ENCODE data around the gene POLE.

DNA sequence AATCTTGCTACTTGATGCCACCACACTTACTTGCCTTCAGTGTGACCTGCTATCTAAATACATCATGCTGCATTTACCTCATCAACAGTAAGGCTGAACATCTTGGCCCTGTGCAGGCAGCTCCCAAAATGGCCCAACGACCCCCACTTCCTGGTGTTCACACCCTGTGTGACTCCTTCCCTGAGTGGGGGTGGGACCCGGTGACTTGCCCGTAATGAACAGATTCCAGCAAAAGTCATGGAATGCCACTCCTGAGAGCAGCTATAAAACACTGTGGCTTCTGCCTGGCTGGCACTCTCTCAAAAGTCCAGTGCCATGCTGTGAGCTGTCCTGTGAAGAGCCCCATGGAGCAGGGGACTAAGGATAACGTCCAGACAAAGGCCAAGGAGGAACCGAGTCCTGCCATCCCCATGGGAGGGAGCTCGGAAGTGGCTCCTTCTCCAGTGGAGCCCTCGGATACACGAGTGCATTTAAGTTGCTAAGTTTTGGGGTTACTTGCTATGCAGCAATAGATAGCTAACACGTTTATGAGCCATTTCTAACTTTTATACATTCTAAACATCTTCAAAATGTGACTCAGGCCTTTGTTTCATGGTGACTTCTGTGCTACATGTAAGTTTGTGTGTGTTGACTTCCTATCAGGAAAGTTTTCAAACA, 35.6 kb downstream of the POLE start:
- TF ChIP-seq, protein P1, sequence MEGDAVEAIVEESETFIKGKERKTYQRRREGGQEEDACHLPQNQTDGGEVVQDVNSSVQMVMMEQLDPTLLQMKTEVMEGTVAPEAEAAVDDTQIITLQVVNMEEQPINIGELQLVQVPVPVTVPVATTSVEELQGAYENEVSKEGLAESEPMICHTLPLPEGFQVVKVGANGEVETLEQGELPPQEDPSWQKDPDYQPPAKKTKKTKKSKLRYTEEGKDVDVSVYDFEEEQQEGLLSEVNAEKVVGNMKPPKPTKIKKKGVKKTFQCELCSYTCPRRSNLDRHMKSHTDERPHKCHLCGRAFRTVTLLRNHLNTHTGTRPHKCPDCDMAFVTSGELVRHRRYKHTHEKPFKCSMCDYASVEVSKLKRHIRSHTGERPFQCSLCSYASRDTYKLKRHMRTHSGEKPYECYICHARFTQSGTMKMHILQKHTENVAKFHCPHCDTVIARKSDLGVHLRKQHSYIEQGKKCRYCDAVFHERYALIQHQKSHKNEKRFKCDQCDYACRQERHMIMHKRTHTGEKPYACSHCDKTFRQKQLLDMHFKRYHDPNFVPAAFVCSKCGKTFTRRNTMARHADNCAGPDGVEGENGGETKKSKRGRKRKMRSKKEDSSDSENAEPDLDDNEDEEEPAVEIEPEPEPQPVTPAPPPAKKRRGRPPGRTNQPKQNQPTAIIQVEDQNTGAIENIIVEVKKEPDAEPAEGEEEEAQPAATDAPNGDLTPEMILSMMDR (IDR thresholded peaks at IDR 0.05; ENCODE audit: borderline replicate concordance, extremely low read depth, low read length, poor library complexity, severe bottlenecking) = no peak
- no peak for TF ChIP-seq EZH2 (IDR thresholded peaks at IDR 0.05; ENCODE audit: borderline replicate concordance, low read depth, low read length, severe bottlenecking)

All from DND-41 (cell line).